Mammary epithelial cell (primary cell): ENCODE measurements around the gene ATRNL1.

Experiments used
- CTCF ChIP-seq, 2 donors: IDR thresholded peaks in 1 of 2; conservative IDR thresholded peaks in 1 of 2; 2 replicates each; pipeline ENCODE4 v1.5.1; 2011 to 2012; ENCODE audit warnings: inconsistent platforms in 2 of 2, low read length in 2 of 2, mild to moderate bottlenecking in 2 of 2, control low read depth in 1 of 2, low read depth in 1 of 2; ENCODE audit not compliant: insufficient read depth in 1 of 2; ENCODE audit errors: extremely low read depth in 1 of 2
- EZH2 ChIP-seq: IDR thresholded peaks from 2 replicates; pipeline ENCODE4 v1.6.1; 2012; ENCODE audit warnings: low read length, inconsistent platforms, borderline replicate concordance

- no peak for TF ChIP-seq CTCF (conservative IDR thresholded peaks at IDR 0.05 in 1 of 2, IDR thresholded peaks at IDR 0.05 in 1 of 2; ENCODE audit: extremely low read depth in 1 of 2, insufficient read depth in 1 of 2, low read depth in 1 of 2, low read length in 2 of 2)
- no peak for TF ChIP-seq EZH2
Observed at GRCh38 chr10:115209133-115209532, 116.0 kb downstream of the ATRNL1 start.
